ENCODE data around the gene RLF. TPM values are rescaled to one million over a fixed set of nuclear protein-coding genes. Genes with fewer than 3 reads are reported as not detected.

RLF gene
- total RNA-seq, 1 donor from 2014 or later, result 18.0 TPM

DNA sequence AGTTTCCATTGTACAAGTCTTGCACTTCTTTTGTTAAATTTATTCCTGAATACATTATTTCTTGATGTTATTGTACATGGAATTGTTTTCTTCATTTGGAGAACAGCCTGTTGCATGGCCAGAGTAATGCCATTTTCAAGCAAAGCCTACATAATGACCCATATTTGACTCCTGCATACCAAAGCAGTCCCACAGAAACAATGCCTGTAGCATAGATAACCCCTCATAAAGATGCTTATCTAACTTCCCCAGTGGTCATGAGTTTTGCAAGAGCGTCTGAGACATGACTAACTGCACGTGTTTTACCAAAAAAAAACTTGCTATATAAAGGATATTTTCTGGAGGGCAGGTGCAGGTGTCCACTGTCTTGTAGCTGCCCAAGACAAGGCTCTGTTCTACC is 30.3 kb upstream of the RLF start:
- no peak for DNase-seq (ENCODE audit: low spot score)
- no peaks in the 10 kb centered on the region for H3K4me1 Mint-ChIP-seq (ENCODE audit: unreplicated experiment)
- no peaks in the 10 kb centered on the region for H3K36me3 Mint-ChIP-seq (ENCODE audit: low read depth, unreplicated experiment)
- TF ChIP-seq, protein P1, sequence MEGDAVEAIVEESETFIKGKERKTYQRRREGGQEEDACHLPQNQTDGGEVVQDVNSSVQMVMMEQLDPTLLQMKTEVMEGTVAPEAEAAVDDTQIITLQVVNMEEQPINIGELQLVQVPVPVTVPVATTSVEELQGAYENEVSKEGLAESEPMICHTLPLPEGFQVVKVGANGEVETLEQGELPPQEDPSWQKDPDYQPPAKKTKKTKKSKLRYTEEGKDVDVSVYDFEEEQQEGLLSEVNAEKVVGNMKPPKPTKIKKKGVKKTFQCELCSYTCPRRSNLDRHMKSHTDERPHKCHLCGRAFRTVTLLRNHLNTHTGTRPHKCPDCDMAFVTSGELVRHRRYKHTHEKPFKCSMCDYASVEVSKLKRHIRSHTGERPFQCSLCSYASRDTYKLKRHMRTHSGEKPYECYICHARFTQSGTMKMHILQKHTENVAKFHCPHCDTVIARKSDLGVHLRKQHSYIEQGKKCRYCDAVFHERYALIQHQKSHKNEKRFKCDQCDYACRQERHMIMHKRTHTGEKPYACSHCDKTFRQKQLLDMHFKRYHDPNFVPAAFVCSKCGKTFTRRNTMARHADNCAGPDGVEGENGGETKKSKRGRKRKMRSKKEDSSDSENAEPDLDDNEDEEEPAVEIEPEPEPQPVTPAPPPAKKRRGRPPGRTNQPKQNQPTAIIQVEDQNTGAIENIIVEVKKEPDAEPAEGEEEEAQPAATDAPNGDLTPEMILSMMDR (IDR thresholded peaks at IDR 0.05; ENCODE audit: unreplicated experiment), result no peak
- peaks cover 6% of the 10 kb centered on the region for H3K27me3 Mint-ChIP-seq (ENCODE audit: unreplicated experiment)
- no peak overlapping the region for H3K4me3 Mint-ChIP-seq (ENCODE audit: unreplicated experiment)
- no peaks in the 10 kb centered on the region for H3K9me3 Mint-ChIP-seq (ENCODE audit: unreplicated experiment)
- H3K27ac Mint-ChIP-seq (ENCODE audit: unreplicated experiment), result no peak overlapping the region

DNA sequence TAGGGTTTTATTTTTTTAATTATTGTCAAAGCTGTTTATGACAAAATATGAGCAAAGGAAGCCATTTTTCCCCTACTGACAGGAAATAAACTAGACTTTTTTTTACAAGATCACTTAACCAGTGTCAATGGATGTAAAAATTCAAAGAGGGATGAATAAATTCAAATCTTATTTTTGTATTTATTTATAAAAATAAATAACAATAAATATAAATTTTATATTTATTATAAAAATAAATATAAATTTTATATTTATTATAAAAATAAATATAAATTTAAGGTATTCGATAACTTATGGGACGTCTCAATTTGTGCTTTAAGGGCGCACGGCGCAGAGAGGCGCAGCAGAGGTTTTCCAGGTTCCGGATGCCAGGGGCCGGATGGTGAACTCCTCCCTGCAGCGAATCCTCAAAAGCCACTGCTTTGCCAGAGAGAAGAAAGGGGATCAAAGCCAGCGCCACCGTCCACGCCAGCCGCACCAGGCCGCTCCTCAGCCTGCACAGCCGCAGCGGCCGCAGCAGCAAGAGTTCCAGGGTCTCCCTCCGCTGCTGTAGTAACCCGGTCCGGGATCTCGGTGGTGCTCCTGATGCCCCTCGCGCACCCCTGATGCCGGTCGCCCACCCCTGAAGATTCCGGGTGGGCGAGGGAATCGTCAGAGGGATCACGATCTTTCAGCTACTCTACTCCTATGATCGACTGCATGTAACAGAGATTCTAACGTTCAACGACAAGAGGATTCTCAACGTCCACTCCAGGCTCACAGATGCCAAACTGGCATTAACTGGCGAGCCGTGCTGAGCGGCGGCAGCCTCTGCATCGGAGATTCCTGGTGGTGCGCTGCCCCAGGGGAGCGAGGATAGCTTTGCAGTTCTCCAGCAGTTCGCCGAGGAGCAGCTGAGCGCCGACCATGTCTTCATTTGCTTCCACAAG is 28.5 kb upstream of the RLF start:
- H3K27ac Mint-ChIP-seq (ENCODE audit: unreplicated experiment), result no peak overlapping the region

DNA sequence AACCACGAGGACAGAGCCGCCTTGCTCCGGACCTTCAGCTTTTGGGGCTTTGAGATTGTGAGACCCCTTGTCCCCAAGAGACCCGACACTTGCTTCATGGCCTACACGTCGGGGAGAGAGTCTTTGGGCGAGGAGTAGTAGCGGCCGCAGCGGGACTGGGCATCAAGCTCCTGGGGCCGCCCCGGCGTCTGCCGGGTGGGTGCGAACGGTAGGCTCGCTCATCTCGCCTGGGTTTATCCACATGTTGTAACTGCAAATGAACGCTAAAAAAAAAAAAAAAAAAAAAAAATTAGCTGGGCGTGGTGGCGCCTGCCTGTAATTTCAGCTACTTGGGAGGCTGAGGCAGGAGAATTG is 27.9 kb upstream of the RLF start:
- Mint-ChIP-seq H3K4me1 (ENCODE audit: unreplicated experiment) (no peaks in the 10 kb centered on the region), H3K36me3 (ENCODE audit: low read depth, unreplicated experiment) (no peaks in the 10 kb centered on the region), H3K4me3 (ENCODE audit: unreplicated experiment) (no peak overlapping the region), H3K27ac (ENCODE audit: unreplicated experiment) (no peak overlapping the region), H3K27me3 (ENCODE audit: unreplicated experiment) (peaks cover 4% of the 10 kb centered on the region), H3K9me3 (ENCODE audit: unreplicated experiment) (no peaks in the 10 kb centered on the region)
- no peak for DNase-seq (ENCODE audit: low spot score)
- TF ChIP-seq, protein P1 (IDR thresholded peaks at IDR 0.05; ENCODE audit: unreplicated experiment), result no peak

More for the DNA sequence above, 28.5 kb upstream of the RLF start:
- peaks cover 4% of the 10 kb centered on the region for H3K27me3 Mint-ChIP-seq (ENCODE audit: unreplicated experiment)
- TF ChIP-seq, protein P1 (IDR thresholded peaks at IDR 0.05; ENCODE audit: unreplicated experiment), result no peak
- H3K36me3 Mint-ChIP-seq (ENCODE audit: low read depth, unreplicated experiment), result no peaks in the 10 kb centered on the region
- H3K4me3 Mint-ChIP-seq (ENCODE audit: unreplicated experiment), result no peak overlapping the region
- H3K9me3 Mint-ChIP-seq (ENCODE audit: unreplicated experiment), result no peaks in the 10 kb centered on the region
- DNase-seq (ENCODE audit: low spot score), result no peak
- H3K4me1 Mint-ChIP-seq (ENCODE audit: unreplicated experiment), result no peaks in the 10 kb centered on the region

DNA sequence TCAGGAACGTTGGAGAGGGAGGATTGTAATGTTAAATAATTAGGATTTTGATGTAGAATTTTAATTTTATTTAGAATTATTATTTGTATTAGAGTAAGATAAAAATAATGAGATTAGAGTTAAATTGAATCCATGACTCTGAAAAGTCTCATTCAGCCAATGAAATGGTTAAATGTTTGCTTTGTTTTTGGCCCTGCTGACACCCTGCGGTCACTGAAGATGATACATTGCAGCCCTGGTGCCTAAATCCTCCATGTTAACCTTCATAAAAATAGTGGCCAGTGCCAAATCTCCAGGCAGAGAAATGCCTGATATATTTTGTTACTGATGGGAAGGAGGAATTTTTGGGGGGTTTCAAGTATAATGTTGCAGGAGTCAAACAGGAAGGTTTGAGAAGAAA is 27.3 kb upstream of the RLF start:
- no peaks in the 10 kb centered on the region for H3K9me3 Mint-ChIP-seq (ENCODE audit: unreplicated experiment)
- peaks cover 4% of the 10 kb centered on the region for H3K27me3 Mint-ChIP-seq (ENCODE audit: unreplicated experiment)
- no peaks in the 10 kb centered on the region for H3K4me1 Mint-ChIP-seq (ENCODE audit: unreplicated experiment)
- DNase-seq (ENCODE audit: low spot score), result no peak
- no peak overlapping the region for H3K4me3 Mint-ChIP-seq (ENCODE audit: unreplicated experiment)
- no peak overlapping the region for H3K27ac Mint-ChIP-seq (ENCODE audit: unreplicated experiment)
- H3K36me3 Mint-ChIP-seq (ENCODE audit: low read depth, unreplicated experiment), result no peaks in the 10 kb centered on the region
- TF ChIP-seq, protein P1 (IDR thresholded peaks at IDR 0.05; ENCODE audit: unreplicated experiment), result no peak

Measured in endothelial cell (in vitro differentiated cells).